Activated CD4-positive, alpha-beta T cell treated with anti-CD3 and anti-CD28 coated beads for 4 hours (primary cell): ENCODE results near the gene MPL.
"Not testable (repeated sequence)": the region's sequence is repeated elsewhere in the genome, so short reads cannot be mapped to it uniquely, and the experiment has no call there.

ENCODE experiments used
- DNase-seq, 2 donors: peaks; one replicate each; pipeline ENCODE4 v3.0.0-alpha.2; 2020

The MPL gene

DNA sequence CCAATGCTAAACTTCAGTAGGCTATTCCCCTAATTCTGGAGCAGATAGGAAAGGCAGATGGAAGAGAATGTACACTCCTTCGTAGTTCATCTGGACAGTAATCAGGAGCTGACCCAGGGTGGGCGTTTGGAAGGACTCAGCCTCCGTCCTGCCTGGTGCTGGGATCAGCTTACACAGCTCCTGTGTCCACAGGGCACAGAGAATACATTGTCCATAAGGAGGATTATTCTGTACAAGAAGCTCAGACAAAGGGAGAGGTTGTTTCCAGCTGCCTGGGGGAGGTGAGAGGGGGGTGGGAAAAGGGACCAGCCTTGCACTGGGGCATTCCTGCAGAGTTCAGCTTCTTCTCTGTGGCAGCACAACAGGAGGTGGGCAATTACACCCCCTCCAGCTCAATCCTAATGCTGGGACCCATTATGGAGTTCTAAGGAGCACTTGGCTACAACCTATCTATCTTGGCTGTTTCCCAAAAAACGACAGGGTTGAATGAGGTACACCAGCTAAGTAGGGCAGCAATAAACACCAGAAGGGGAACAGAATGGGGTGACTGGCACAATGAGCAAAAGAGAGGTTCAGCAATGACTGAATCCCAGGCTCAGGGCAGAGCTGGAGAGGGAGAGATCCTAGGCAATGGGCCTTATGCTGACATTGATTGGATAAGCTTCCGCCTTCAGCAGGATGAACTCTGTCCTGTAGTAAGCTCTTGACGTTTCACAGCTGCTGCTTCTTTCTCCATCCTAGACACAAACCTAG, 44.6 kb downstream of the MPL start:
- no peak for DNase-seq

DNA sequence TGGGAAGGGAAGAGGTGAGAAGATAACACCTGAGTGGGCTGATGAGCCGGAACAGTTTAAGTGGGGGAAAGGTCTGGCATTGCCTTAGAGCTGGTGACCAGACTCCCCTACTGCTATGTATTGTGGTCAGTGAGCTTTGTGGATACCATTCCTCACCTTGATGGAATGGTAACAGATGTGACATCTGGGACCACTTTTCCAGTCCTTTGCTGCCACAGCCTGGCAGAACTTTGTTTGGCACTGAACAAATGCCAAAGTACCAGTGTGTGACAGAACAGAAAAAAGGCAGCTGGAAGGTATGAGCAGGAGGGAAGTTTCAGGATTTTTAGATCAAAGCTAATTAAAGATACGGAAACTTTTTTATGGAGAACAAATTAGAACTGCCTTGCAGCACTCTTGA, 45.8 kb downstream of the MPL start:
- DNase-seq, result no peak

DNA sequence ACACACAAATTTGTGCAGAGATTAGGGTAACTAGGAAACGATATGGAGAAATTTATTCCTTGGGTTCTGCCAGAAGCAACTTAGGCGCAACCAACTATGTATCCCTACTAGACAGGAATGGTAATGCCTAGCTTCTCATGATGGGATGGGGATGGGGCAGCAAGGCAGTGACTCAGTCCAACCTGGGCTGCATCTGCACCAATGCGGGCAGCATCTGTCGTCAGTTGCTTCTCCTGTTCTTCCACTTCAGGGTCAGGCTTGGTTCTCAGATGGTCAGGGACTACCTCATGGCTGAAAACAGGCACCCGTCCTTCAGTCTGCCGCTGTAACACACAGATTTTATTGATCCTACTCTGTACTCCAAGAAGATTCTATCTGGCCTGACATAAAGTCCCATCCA, 49.1 kb downstream of the MPL start:
- DNase-seq, result no peak

DNA sequence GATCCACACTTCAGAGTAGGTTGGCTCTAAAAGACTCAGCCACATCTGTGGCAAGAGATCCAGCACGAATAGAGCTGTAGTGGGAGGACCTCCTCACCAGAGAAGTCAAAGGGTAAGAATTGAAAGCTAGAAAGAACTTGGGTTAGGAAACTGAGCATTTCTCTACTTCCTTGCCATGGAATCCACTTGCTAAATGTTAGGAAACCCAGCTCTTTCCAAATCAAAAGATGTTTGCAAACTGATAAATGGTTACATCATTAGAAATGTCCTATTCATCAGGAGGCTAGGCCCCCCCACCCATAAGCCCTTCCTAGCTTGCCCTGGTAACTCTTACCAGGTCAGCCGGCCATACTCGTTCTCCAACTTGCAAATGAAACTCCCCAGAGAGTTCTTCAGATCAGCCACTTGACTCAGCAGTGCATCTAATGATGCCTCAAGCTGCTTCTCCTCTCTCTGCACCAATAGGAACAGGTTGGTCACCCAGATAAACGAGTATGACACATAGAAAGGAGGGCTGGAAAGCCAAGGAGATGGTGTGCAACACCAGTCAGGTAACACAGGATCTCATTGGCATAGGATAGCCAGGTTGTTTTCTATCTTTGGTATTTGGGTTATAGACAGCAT, 50.5 kb downstream of the MPL start:
- DNase-seq, result no peak

DNA sequence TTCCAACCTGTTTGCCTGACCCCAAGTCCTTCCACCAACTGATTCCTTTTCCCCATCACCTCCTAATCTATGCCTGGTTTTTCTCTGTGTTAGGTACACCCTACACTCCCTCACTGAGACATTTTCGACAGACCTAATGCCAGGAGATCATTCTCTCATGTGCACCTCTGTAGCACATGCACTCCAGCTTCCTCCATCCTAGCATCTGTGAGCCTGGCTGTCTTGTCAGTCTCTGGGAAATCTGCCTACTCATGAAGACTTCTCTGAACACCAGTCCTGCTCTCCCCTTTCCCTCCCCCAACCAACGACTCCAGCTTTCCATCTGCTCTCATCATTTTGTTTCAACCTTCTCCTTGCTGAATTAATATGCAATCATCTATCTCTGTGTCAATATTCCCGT, 51.0 kb downstream of the MPL start:
- no peak for DNase-seq

DNA sequence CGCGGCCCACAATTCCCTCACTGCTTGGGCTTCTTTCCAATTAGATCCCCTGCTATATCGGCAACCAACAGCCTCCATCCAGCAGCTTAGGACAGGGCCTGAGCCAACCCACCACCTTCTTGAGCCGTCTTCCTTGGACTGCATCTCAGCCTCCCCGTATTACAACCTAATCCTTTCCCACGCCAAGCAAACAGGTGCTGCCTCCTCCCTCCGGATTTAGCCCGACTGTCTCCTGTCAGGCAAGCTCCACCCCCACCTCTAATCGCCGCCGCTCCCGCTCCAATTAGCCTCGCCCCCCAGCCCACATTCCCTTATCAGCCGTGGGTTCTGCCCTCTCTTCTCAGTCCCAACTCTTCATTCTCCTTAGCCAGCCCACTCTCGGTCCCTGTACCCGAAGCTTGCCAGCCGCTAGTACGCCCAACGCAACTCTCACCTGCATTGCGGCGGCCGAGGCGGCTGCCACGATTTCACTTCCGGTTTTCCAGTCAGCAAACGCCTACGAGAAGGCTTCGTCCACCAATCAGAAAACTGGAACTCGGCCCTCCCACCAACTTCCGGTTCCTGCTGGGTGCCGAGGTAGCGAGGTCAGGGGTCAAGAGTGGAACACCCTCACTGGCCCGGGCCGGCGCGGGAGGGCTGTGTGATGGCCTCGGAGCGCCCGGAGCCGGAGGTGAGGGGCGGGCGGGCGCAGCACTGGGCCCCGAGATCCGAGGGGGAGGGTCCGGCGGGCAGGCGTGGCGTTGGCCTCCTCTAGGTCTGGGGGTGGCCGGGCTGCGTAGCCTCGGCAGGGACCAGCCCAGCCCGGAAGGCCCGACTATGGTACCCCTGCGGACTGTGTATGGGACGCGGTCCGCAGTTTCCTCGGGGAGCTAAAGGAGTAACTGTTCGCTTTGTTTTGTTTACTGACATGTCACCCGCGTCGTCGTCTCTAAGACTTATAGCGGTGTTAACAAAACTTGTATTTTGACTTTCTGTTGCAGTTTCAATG, 52.0 kb downstream of the MPL start, which contains the start of the genes MED8 and SZT2:
Gene MED8 (minus strand): TSS at position 475 of the 988 bp plus-strand sequence. CDS start 36 bp downstream, at position 439.
Gene SZT2 (plus strand): TSS at position 574 of the 988 bp plus-strand sequence. CDS start 70 bp downstream, at position 644.
- peak; percentile 89 to 93 for DNase-seq

DNA sequence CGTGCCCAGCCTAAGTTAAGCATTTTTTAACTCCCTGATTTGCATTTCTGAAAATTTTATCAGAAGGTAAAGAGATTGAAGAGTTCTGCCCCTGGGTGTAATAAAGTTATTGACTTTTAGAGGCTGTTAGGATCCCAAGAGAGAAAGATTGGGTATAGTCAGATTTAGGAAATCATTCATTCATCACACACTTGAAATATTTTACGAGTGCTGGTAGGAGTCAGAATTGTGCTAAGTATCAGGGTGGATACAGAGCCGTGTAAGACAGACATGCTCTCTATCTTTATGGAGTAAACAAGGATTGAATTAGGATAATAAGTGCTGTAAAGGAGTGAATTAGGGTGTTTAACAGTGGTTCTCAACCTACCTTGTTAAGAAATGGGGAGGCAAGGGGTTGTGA, 55.1 kb downstream of the MPL start:
- no peak for DNase-seq

DNA sequence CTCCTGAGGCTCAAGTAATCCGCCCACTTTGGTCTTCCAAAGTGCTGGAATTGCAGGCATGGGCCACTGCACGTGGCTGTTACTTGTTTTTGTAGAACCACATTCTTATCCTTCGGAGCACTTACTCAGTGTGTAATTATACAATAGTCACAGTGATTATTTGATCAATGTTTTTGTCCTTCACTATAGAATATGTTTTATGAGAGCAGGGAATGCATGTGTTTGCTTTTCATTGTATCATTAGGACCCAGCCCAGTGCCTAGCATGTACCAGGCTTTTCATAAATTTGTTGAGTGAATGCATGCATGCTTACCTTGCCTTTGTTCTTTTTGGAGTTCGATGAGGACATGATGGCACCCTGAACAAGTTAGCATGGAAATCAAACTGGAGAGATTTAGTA, 57.9 kb downstream of the MPL start:
- no peak for DNase-seq

DNA sequence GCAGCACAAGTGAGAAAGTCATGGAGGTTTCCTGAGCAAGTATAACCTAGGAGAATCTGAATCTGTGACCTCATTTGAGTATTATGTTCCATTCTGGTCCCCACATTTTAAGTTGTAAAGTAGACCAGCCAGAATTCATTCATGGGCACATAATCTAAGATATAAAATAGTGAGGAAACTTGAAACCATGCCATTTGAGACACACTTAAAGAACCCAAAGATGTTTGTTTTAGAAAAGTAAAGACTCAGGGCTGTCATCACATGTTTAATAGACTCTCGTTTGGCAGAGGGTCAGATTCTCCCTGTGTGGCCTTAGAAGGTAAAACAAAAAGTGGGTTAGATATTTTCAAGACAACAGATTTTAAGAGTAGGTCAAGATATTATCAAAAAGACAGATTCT, 58.4 kb downstream of the MPL start:
- no peak for DNase-seq

DNA sequence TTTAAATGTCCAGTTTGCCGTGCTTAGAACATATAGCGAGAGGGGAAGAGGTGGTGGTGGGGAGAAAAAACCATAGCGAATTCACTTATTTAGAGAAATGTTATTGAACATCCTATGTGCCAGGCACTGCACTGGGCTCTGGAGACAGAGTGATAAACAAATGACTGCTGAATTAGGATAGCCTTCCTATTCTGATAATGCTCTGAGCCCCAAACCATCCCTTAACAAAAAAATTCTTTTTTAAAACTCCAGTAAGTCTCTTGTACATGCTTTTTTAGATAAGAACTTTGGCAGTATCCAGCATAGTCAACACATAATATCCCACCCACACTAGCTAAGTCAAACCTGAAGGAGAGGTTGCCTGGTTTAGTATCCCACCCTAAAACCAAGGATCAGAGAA, 60.6 kb downstream of the MPL start:
- DNase-seq, result no peak

DNA sequence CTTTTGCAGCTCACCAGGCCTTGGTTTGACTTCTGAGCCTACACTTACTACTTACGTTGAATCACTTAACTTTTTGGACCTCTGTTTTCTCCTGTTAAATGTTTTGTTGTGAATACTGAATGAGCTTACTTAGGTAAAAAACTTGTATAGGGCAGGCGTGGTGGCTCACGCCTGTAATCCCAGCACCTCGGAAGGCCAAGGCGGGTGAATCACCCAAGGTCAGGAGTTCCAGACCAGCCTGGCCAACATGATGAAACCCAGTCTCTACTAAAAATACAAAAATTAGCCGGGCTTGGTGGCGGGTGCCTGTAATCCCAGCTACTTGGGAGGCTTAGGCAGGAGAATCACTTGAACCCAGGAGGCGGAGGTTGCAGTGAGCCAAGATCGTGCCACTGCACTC, 62.8 kb downstream of the MPL start:
- not testable (repeated sequence) for DNase-seq

DNA sequence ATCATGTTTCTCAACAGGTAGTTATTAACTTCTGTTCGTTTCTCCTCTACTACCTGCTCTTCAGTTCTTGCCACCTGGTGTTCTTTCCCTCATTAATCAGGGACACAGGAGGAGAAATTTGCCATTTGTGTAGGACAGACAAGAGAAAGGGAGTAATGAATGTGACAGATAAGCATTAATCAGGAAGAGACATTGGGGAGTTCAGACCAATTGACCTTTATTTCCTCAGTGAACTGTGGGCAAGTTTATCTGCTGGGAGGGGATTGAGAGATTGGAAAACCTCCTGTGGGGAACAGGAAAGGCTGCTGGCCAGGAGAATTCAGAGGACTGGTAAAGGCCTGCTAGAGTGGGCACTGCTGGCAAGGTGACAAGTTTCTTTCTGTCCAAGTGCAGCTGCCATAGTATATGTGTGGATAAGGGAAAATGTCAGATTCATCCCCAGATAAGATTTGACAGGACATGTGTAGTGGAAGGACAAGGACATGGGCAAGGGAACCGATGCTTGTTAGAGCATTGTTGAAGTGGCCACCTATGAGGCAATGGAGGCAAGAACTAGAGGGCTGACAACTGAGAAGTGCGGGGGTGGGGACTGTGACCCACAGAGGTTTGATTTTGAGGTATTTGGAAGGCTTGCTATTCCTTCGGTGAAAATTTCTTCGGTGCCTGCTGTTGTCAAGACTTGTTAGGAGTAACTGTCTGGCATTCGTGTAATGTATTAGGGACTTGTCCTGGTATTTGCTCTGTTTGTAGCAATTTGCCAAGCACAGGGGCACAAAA, 64.7 kb downstream of the MPL start:
- DNase-seq, result no peak
